Osteoblast (primary cell): Measurements from ENCODE around the gene RETREG1. TPM values are rescaled to one million over a fixed set of nuclear protein-coding genes. Genes with fewer than 3 reads are reported as not detected.

Experiments used
- DNase-seq: peaks from one replicate; pipeline ENCODE4 v3.0.0; 2011; ENCODE audit warnings: low spot score, mixed read lengths; ENCODE audit not compliant: insufficient read length; ENCODE audit errors: missing footprints
- H2AFZ ChIP-seq: 2 replicates; pipeline ENCODE4 v1.6.0; 2011; ENCODE audit warnings: mild to moderate bottlenecking, low read length
- H3K27ac ChIP-seq: 2 replicates; pipeline ENCODE4 v1.5.1; 2011; ENCODE audit warnings: mild to moderate bottlenecking, low read depth, low read length, moderate library complexity
- H3K27me3 ChIP-seq: 2 replicates; pipeline ENCODE4 v1.6.0; 2012; ENCODE audit warnings: mild to moderate bottlenecking, control low read depth, inconsistent platforms, low read length, moderate library complexity; ENCODE audit not compliant: insufficient read depth
- H3K36me3 ChIP-seq: 2 replicates; pipeline ENCODE4 v1.5.1; 2011; ENCODE audit warnings: mild to moderate bottlenecking, low read length, control low read depth, moderate library complexity; ENCODE audit not compliant: insufficient read depth
- H3K4me1 ChIP-seq: 2 replicates; pipeline ENCODE4 v1.5.1; 2011; ENCODE audit warnings: mild to moderate bottlenecking, low read length, control low read depth, moderate library complexity; ENCODE audit not compliant: insufficient read depth
- H3K4me2 ChIP-seq: 2 replicates; pipeline ENCODE4 v1.6.0; 2011; ENCODE audit warnings: mild to moderate bottlenecking, low read length; ENCODE audit not compliant: insufficient read depth
- H3K4me3 ChIP-seq: fragments of 200-600 bp; sonication (generic); 3 replicates; pipeline ENCODE4 v1.5.1; 2012; ENCODE audit warnings: mild to moderate bottlenecking, low read length, inconsistent platforms; ENCODE audit not compliant: insufficient read depth
- H3K79me2 ChIP-seq: 2 replicates; pipeline ENCODE4 v1.6.0; 2012; ENCODE audit warnings: mild to moderate bottlenecking, low read length, control low read depth, inconsistent platforms; ENCODE audit not compliant: insufficient read depth
- H3K9me3 ChIP-seq: 2 replicates; pipeline ENCODE4 v1.5.1; 2011; ENCODE audit warnings: low read depth, low read length, control low read depth
- H4K20me1 ChIP-seq: 2 replicates; pipeline ENCODE4 v1.6.0; 2012; ENCODE audit warnings: mild to moderate bottlenecking, low read length, control low read depth; ENCODE audit not compliant: insufficient read depth
- CTCF ChIP-seq: IDR thresholded peaks from 2 replicates; pipeline ENCODE4 v1.5.1; 2011; ENCODE audit warnings: mild to moderate bottlenecking, low read depth, low read length, moderate library complexity; ENCODE audit errors: extremely low read depth
- total RNA-seq: library from RNA; depleted of rRNA; stranded (reverse); fragments of >200 nt; gene quantifications from 2 replicates; pipeline ENCODE4 v1.2.3, GENCODE V29; 2012

The RETREG1 gene
- total RNA-seq, 1 donor: 8.3 TPM

- Histone ChIP-seq H2AFZ (no peak overlapping the region), H3K4me2 (no peak overlapping the region)
- DNase-seq: no peak
These were observed 98.2 kb downstream of the RETREG1 start for GRCh38 chr5:16518606-16519005.

GRCh38 chr5:16515532-16515931 is 101.3 kb downstream of the RETREG1 start:
- Histone ChIP-seq H4K20me1 (no peaks in the 10 kb centered on the region), H3K4me1 (no peaks in the 10 kb centered on the region), H2AFZ (no peak overlapping the region), H3K4me3 (no peak overlapping the region), H3K9me3 (no peaks in the 10 kb centered on the region), H3K27ac (no peak overlapping the region), H3K27me3 (no peaks in the 10 kb centered on the region), H3K4me2 (no peak overlapping the region), H3K79me2 (no peaks in the 10 kb centered on the region), H3K36me3 (no peaks in the 10 kb centered on the region)
- DNase-seq: no peak
- no peak for TF ChIP-seq CTCF

More at GRCh38 chr5:16518606-16519005, 98.2 kb downstream of the RETREG1 start:
- TF ChIP-seq CTCF: no peak
- Histone ChIP-seq H3K36me3 (no peaks in the 10 kb centered on the region), H3K4me3 (no peak overlapping the region), H3K27me3 (no peaks in the 10 kb centered on the region), H3K27ac (no peak overlapping the region), H4K20me1 (no peaks in the 10 kb centered on the region), H3K79me2 (no peaks in the 10 kb centered on the region), H3K4me1 (no peaks in the 10 kb centered on the region), H3K9me3 (no peaks in the 10 kb centered on the region)

GRCh38 chr5:16510098-16510497 is 106.7 kb downstream of the RETREG1 start:
- no peak overlapping the region for H2AFZ ChIP-seq
- H3K27me3 ChIP-seq: no peaks in the 10 kb centered on the region
- no peaks in the 10 kb centered on the region for H3K79me2 ChIP-seq
- H3K4me1 ChIP-seq: peaks cover 12% of the 10 kb centered on the region
- no peaks in the 10 kb centered on the region for H3K36me3 ChIP-seq
- DNase-seq: no peak
- H3K9me3 ChIP-seq: no peaks in the 10 kb centered on the region
- no peak overlapping the region for H3K27ac ChIP-seq
- H4K20me1 ChIP-seq: no peaks in the 10 kb centered on the region
- no peak overlapping the region for H3K4me3 ChIP-seq
- H3K4me2 ChIP-seq: no peak overlapping the region
- no peak for TF ChIP-seq CTCF

GRCh38 chr5:16508730-16509531 is 107.9 kb downstream of the RETREG1 start:
- no peaks in the 10 kb centered on the region for H3K79me2 ChIP-seq
- DNase-seq: no peak
- no peaks in the 10 kb centered on the region for H3K36me3 ChIP-seq
- no peaks in the 10 kb centered on the region for H3K27me3 ChIP-seq
- H3K27ac ChIP-seq: no peak overlapping the region
- H3K9me3 ChIP-seq: no peaks in the 10 kb centered on the region
- peak overlapping the region; percentile 66 for H2AFZ ChIP-seq
- H3K4me1 ChIP-seq: peaks cover 12% of the 10 kb centered on the region
- H3K4me3 ChIP-seq: no peak overlapping the region
- H4K20me1 ChIP-seq: no peaks in the 10 kb centered on the region
- no peak for TF ChIP-seq CTCF
- peak overlapping the region; percentile 56 for H3K4me2 ChIP-seq
